NCI-H2171 (cell line): ENCODE data around the gene PRR15.

Experiments used
- DNase-seq: peaks from one replicate; lab custom pipeline; 2025; lab: John Stamatoyannopoulos, UW

Gene PRR15

GRCh38 chr7:29609162-29610037, 45.8 kb downstream of the PRR15 start:
- DNase-seq, result no peak

GRCh38 chr7:29610086-29610485, 46.5 kb downstream of the PRR15 start:
- DNase-seq, result no peak

- no peak for DNase-seq
Observed at GRCh38 chr7:29611941-29612544, 48.4 kb downstream of the PRR15 start.

GRCh38 chr7:29612596-29612995, 49.0 kb downstream of the PRR15 start:
- no peak for DNase-seq

- no peak for DNase-seq
Observed at GRCh38 chr7:29613100-29613499, 49.5 kb downstream of the PRR15 start.

GRCh38 chr7:29614229-29614628, 50.6 kb downstream of the PRR15 start:
- no peak for DNase-seq
